Liver (tissue), 9 donors: ENCODE measurements around the gene KIFC3. TPM values are rescaled to one million over a fixed set of nuclear protein-coding genes. Genes with fewer than 3 reads are reported as not detected.
A peak's percentile ranks its signal among the peaks of the same experiment; 100 is the strongest.

Experiments
- DNase-seq: peaks from one replicate; pipeline ENCODE4 v3.0.0-alpha.2; 2017; ENCODE audit warnings: low spot score
- H3K27ac ChIP-seq, 2 donors: one replicate each; pipeline ENCODE4 v1.7.0; 2013; ENCODE audit warnings: inconsistent platforms in 2 of 2, low read length in 2 of 2, control low read depth in 1 of 2, low read depth in 1 of 2, mild to moderate bottlenecking in 1 of 2
- H3K27me3 ChIP-seq, 4 donors: one replicate each; pipeline versions ENCODE4 v1.6.1 to v1.7.0; 2013; ENCODE audit warnings: low read length in 3 of 4, inconsistent platforms in 1 of 4, mild to moderate bottlenecking in 1 of 4, moderate library complexity in 1 of 4; ENCODE audit not compliant: control insufficient read depth in 4 of 4, insufficient read depth in 4 of 4
- H3K36me3 ChIP-seq, 4 donors: one replicate each; pipeline versions ENCODE4 v1.6.1 to v1.7.0; 2013; ENCODE audit warnings: low read length in 3 of 4, mild to moderate bottlenecking in 3 of 4, low read depth in 1 of 4, moderate library complexity in 1 of 4; ENCODE audit not compliant: control insufficient read depth in 4 of 4, insufficient read depth in 3 of 4
- H3K4me1 ChIP-seq, 4 donors: one replicate each; pipeline versions ENCODE4 v1.6.1 to v1.7.0; 2013; ENCODE audit warnings: low read length in 3 of 4, mild to moderate bottlenecking in 3 of 4, moderate library complexity in 1 of 4; ENCODE audit not compliant: control insufficient read depth in 4 of 4, insufficient read depth in 4 of 4
- H3K4me3 ChIP-seq, 3 donors: one replicate each; pipeline versions ENCODE4 v1.6.1 to v1.7.0; 2013; ENCODE audit warnings: low read length in 3 of 3, control low read depth in 1 of 3, low read depth in 1 of 3, mild to moderate bottlenecking in 1 of 3
- H3K9ac ChIP-seq, 2 donors: one replicate each; pipeline ENCODE4 v1.7.0; 2013; ENCODE audit warnings: low read length in 2 of 2, mild to moderate bottlenecking in 2 of 2, moderate library complexity in 2 of 2, control low read depth in 1 of 2, low read depth in 1 of 2
- H3K9me3 ChIP-seq, 4 donors: one replicate each; pipeline versions ENCODE4 v1.6.1 to v1.7.0; 2013; ENCODE audit warnings: low read length in 3 of 4; ENCODE audit not compliant: control insufficient read depth in 4 of 4
- ATF3 ChIP-seq: IDR thresholded peaks from 2 replicates; pipeline ENCODE4 v1.6.1; 2016; ENCODE audit warnings: antibody characterized with exemption
- CTCF ChIP-seq: fragments of 150-350 bp; IDR thresholded peaks from 2 replicates; pipeline ENCODE4 v1.5.1; 2017; ENCODE audit warnings: improper control_type of control experiment, low read depth, low read length; ENCODE audit not compliant: missing input control
- EGR1 ChIP-seq, 2 donors: IDR thresholded peaks; 2 replicates each; pipeline ENCODE4 v1.6.1; 2016 to 2018; ENCODE audit warnings: antibody characterized with exemption in 2 of 2, low read depth in 2 of 2
- FOXA2 ChIP-seq: IDR thresholded peaks from 2 replicates; pipeline ENCODE4 v1.6.1; 2016; ENCODE audit warnings: antibody characterized with exemption
- GABPA ChIP-seq, 2 donors: IDR thresholded peaks in 1 of 2; conservative IDR thresholded peaks in 1 of 2; 2 replicates each; pipeline ENCODE4 v1.6.1; 2016; ENCODE audit warnings: antibody characterized with exemption in 2 of 2, mild to moderate bottlenecking in 1 of 2, moderate library complexity in 1 of 2
- HNF4A ChIP-seq, 2 donors: conservative IDR thresholded peaks; 2 replicates each; pipeline ENCODE4 v1.6.1; 2016; ENCODE audit warnings: antibody characterized with exemption in 2 of 2, mild to moderate bottlenecking in 2 of 2
- HNF4G ChIP-seq: IDR thresholded peaks from 2 replicates; pipeline ENCODE4 v1.6.1; 2016; ENCODE audit warnings: antibody characterized with exemption
- JUND ChIP-seq, 2 donors: IDR thresholded peaks; 2 replicates each; pipeline ENCODE4 v1.6.1; 2016; ENCODE audit warnings: antibody characterized with exemption in 2 of 2
- NR2F2 ChIP-seq: IDR thresholded peaks from 2 replicates; pipeline ENCODE4 v1.6.1; 2016; ENCODE audit warnings: antibody characterized with exemption
- RAD21 ChIP-seq, 2 donors: IDR thresholded peaks; 2 replicates each; pipeline ENCODE4 v1.6.1; 2016; ENCODE audit warnings: antibody characterized with exemption in 2 of 2, mild to moderate bottlenecking in 2 of 2
- RXRA ChIP-seq, 2 donors: IDR thresholded peaks; 2 replicates each; pipeline ENCODE4 v1.6.1; 2017 to 2018; ENCODE audit warnings: antibody characterized with exemption in 2 of 2, mild to moderate bottlenecking in 1 of 2
- SP1 ChIP-seq: IDR thresholded peaks from 2 replicates; pipeline ENCODE4 v1.6.1; 2018; ENCODE audit warnings: antibody characterized with exemption, mild to moderate bottlenecking
- TAF1 ChIP-seq: conservative IDR thresholded peaks from 2 replicates; pipeline ENCODE4 v1.6.1; 2016; ENCODE audit warnings: antibody characterized with exemption, mild to moderate bottlenecking
- ZBTB33 ChIP-seq: IDR thresholded peaks from 2 replicates; pipeline ENCODE4 v1.6.1; 2016; ENCODE audit warnings: antibody characterized with exemption
- WGBS: extraction: QIAGEN DNeasy Blood & Tissue Kit; methylation state at CpG from one replicate; pipeline ENCODE4 v1.1.7; 2013; 5-methylcytosine and 5-hydroxymethylcytosine counted together
- polyA plus RNA-seq, 2 donors: library from polyadenylated mRNA; stranded (reverse) in 1 of 2; unstranded in 1 of 2; fragments of 200-250 nt in 1 of 2; fragments of >200 nt in 1 of 2; fragmentation: Nextera tagmentation in 1 of 2; extraction: Ambion mirVana in 1 of 2; gene quantifications; one replicate each; pipeline versions ENCODE4 v1.2.1 to v1.2.3, GENCODE V29; 2013 to 2015
- total RNA-seq, 2 donors: library from RNA; depleted of rRNA; stranded (reverse); fragments of >200 nt; gene quantifications; one replicate each; pipeline ENCODE4 v1.2.3, GENCODE V29; 2014
- donor health status: healthy.
- donor health status: healthy.
- donor health status: healthy.
- donor health status: healthy.
- donor health status: healthy.

KIFC3 gene
- total and polyA plus RNA-seq, 4 donors, result 16.5 to 103 (median 27.4) TPM

- DNase-seq, result no peak
- no peaks in the 10 kb centered on the region for H3K27me3 ChIP-seq
- H3K4me3 ChIP-seq, result no peak overlapping the region
- TF ChIP-seq CTCF, result no peak
- no peak for TF ChIP-seq ATF3
- TF ChIP-seq TAF1, result no peak
- no peak for TF ChIP-seq JUND (IDR thresholded peaks at IDR 0.05)
- TF ChIP-seq GABPA (IDR thresholded peaks at IDR 0.05 in 1 of 2, conservative IDR thresholded peaks at IDR 0.05 in 1 of 2), result no peak
- peaks cover 3 to 43% (median 15%) of the 10 kb centered on the region in 4 donors for H3K36me3 ChIP-seq
- H3K4me1 ChIP-seq, result peaks cover 3 to 31% (median 29%) of the 10 kb centered on the region in 4 donors
- no peaks in the 10 kb centered on the region for H3K9me3 ChIP-seq
- H3K27ac ChIP-seq, result no peak overlapping the region
- no peak overlapping the region for H3K9ac ChIP-seq
- WGBS, result 95% methylated on average over 12 of the region's 12 CpGs
These were observed 13.3 kb downstream of the KIFC3 start for GRCh38 chr16:57788951-57789350.

GRCh38 chr16:57788252-57788841 is 13.9 kb downstream of the KIFC3 start:
- TF ChIP-seq SP1, result no peak
- no peak for TF ChIP-seq TAF1
- no peak for TF ChIP-seq RAD21 (IDR thresholded peaks at IDR 0.05)
- no peak for TF ChIP-seq NR2F2
- peaks cover 3 to 40% (median 13%) of the 10 kb centered on the region in 4 donors for H3K36me3 ChIP-seq
- H3K9me3 ChIP-seq, result no peaks in the 10 kb centered on the region
- no peak for DNase-seq
- no peak overlapping the region for H3K4me3 ChIP-seq
- H3K27ac ChIP-seq, result no peak overlapping the region
- WGBS, result 82% methylated on average over 17 of the region's 17 CpGs
- peaks cover 3 to 31% (median 29%) of the 10 kb centered on the region in 4 donors for H3K4me1 ChIP-seq
- no peak overlapping the region for H3K9ac ChIP-seq
- H3K27me3 ChIP-seq, result no peaks in the 10 kb centered on the region

- no peak overlapping the region for H3K9ac ChIP-seq
- peaks cover 3 to 40% (median 13%) of the 10 kb centered on the region in 4 donors for H3K36me3 ChIP-seq
- DNase-seq, result no peak
- H3K4me1 ChIP-seq, result peaks cover 4 to 38% (median 35%) of the 10 kb centered on the region in 4 donors
- no peaks in the 10 kb centered on the region for H3K9me3 ChIP-seq
- peak overlapping the region; percentile 32 to 52 for H3K27ac ChIP-seq
- H3K4me3 ChIP-seq, result no peak overlapping the region
- WGBS, result 84% methylated on average over 8 of the region's 8 CpGs
- no peak for TF ChIP-seq JUND (IDR thresholded peaks at IDR 0.05)
- no peak for TF ChIP-seq FOXA2
- no peak for TF ChIP-seq RXRA (IDR thresholded peaks at IDR 0.05)
- TF ChIP-seq HNF4A (conservative IDR thresholded peaks at IDR 0.05), result no peak
- TF ChIP-seq RAD21 (IDR thresholded peaks at IDR 0.05), result no peak
- TF ChIP-seq NR2F2, result no peak
- no peak for TF ChIP-seq HNF4G
- TF ChIP-seq ATF3, result no peak
- no peak for TF ChIP-seq GABPA (IDR thresholded peaks at IDR 0.05 in 1 of 2, conservative IDR thresholded peaks at IDR 0.05 in 1 of 2)
- no peak for TF ChIP-seq SP1
- no peak for TF ChIP-seq ZBTB33
- no peak for TF ChIP-seq EGR1 (IDR thresholded peaks at IDR 0.05; ENCODE audit: low read depth in 2 of 2)
- TF ChIP-seq TAF1, result no peak
- H3K27me3 ChIP-seq, result no peaks in the 10 kb centered on the region
These were observed 14.8 kb downstream of the KIFC3 start for GRCh38 chr16:57787519-57787905.
